Measurements from ENCODE around the gene COL23A1. TPM values are rescaled to one million over a fixed set of nuclear protein-coding genes. Genes with fewer than 3 reads are reported as not detected.
A peak's percentile ranks its signal among the peaks of the same experiment; 100 is the strongest.

Gene COL23A1
- total and polyA plus RNA-seq, 2 of the 13 experiments (the other 11 are each of a cell fraction or from before 2014, with no cell fraction given): not detected

DNA sequence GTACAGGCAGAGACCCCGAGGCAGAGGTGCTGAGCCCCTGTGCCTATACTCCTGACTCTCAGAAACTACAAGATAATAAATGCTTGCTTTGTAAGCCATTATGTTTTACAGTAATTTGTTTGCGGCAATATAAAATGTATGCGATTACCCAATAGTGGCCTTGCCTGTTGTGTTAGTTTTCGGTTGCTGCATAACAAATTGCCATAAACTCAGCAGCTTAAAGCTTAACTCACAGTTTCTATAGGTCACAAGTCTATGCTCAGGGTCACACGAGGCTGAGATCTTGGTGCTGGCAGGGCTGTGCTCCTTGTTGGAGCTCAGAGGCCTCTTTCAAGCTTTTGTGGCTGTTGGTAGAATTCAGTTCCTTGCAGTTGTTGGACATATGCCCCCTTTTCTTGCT lies 114.8 kb downstream of the COL23A1 start:
- no peak for FAIRE-seq
- Histone ChIP-seq H3K27me3 (ENCODE audit: control insufficient read depth in 1 of 2, insufficient read depth in 2 of 2, low read length in 2 of 2) (peaks cover 0 to 6% of the 10 kb centered on the region in 2 experiments; a peak in 2 of 5 replicates), H3K4me2 (ENCODE audit: low read depth, low read length) (no peak overlapping the region), H3K4me1 (ENCODE audit: insufficient read depth, low read length) (no peaks in the 10 kb centered on the region), H2AFZ (ENCODE audit: low read length) (no peak overlapping the region), H4K20me1 (ENCODE audit: insufficient read depth, low read length) (no peaks in the 10 kb centered on the region), H3K27ac (ENCODE audit: extremely low read length, insufficient read depth, low read length) (no peak overlapping the region), H3K9ac (ENCODE audit: insufficient read depth, low read depth, low read length) (no peak overlapping the region), H3K36me3 (replicated peaks in 1 of 2; ENCODE audit: control insufficient read depth in 1 of 2, insufficient read depth in 2 of 2, low read length in 2 of 2) (no peaks in the 10 kb centered on the region), H3K9me3 (ENCODE audit: low read length) (no peaks in the 10 kb centered on the region), H3K79me2 (ENCODE audit: insufficient read depth, low read length) (no peaks in the 10 kb centered on the region), H3K4me3 (replicated peaks in 1 of 3; ENCODE audit: insufficient read depth in 1 of 3, low read depth in 2 of 3, low read length in 3 of 3) (no peak overlapping the region)
- no peak for ATAC-seq
- TF ChIP-seq ZNF251 (CRISPR knock-in tag; IDR thresholded peaks at IDR 0.05) (no peak), CEBPB (IDR thresholded peaks at IDR 0.05; ENCODE audit: borderline replicate concordance, low read depth, low read length) (peak; percentile 15; the same call in 1 of the 2 replicates), ZNF446 (CRISPR knock-in tag; IDR thresholded peaks at IDR 0.05) (no peak), KLF11 (CRISPR knock-in tag; IDR thresholded peaks at IDR 0.05) (no peak), ZBTB1 (CRISPR knock-in tag; IDR thresholded peaks at IDR 0.05; ENCODE audit: borderline replicate concordance) (no peak), HOXA5 (CRISPR knock-in tag; IDR thresholded peaks at IDR 0.05) (no peak), ZNF761 (CRISPR knock-in tag; conservative IDR thresholded peaks at IDR 0.05) (no peak), ZNF547 (CRISPR knock-in tag; IDR thresholded peaks at IDR 0.05) (no peak)
- POLR2A ChIA-PET: no interaction called here
- CTCF ChIA-PET (ENCODE audit: low intra/inter-chr PET ratio, low total read pairs): no interaction called here
- intact Hi-C loops (cut with micrococcal nuclease; ENCODE audit: unreplicated experiment) (no loop called here), in situ Hi-C loops (cut with HindIII; ENCODE audit: extremely low pct_ligation_motif_present, low pct_unique_long_range_greater_than_20kb) (no loop called here)
- no TSS peak for BruUV-seq (replicated peaks)
- 38% methylated on average over 5 of the region's 5 CpGs for WGBS (ENCODE audit: low lambda C conversion rate)
- DNase-seq (ENCODE audit: low spot score): no peak

DNA sequence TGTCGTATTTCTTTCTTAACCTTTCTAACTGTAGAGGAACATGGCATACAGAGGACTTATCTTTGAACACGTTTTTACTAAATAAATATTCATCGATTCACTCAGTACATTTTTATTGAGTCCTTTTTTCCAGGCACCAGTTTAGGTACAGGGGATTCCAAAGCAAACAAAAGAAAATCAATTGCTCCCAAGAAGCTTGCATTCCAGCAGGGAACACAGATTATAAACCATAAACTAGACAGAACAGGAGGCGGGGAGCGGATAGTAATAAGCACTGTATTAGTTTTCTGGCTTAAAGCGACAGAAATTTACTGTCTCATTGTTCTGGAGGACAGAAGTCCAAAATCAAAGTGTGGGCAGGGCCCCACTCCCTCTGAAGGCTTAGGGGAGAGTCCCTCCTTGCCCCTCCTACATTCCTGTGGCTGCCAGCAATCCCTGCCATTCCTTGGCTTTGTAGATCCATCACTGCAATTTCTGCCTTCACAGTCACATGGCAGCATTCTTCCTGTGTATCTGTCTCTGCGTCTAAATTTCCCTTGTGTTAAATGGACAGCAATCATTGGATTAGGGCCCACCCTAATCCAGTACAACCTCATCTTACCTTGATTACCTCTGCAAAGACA lies 115.5 kb downstream of the COL23A1 start:
- Histone ChIP-seq H3K79me2 (ENCODE audit: insufficient read depth, low read length) (no peaks in the 10 kb centered on the region), H3K9ac (ENCODE audit: insufficient read depth, low read depth, low read length) (no peak overlapping the region), H3K36me3 (replicated peaks in 1 of 2; ENCODE audit: control insufficient read depth in 1 of 2, insufficient read depth in 2 of 2, low read length in 2 of 2) (no peaks in the 10 kb centered on the region), H3K4me3 (replicated peaks in 1 of 3; ENCODE audit: insufficient read depth in 1 of 3, low read depth in 2 of 3, low read length in 3 of 3) (no peak overlapping the region), H3K27ac (ENCODE audit: extremely low read length, insufficient read depth, low read length) (no peak overlapping the region), H3K4me1 (ENCODE audit: insufficient read depth, low read length) (no peaks in the 10 kb centered on the region), H3K9me3 (ENCODE audit: low read length) (no peaks in the 10 kb centered on the region), H4K20me1 (ENCODE audit: insufficient read depth, low read length) (no peaks in the 10 kb centered on the region), H3K4me2 (ENCODE audit: low read depth, low read length) (no peak overlapping the region), H3K27me3 (ENCODE audit: control insufficient read depth in 1 of 2, insufficient read depth in 2 of 2, low read length in 2 of 2) (peaks cover 0 to 12% of the 10 kb centered on the region in 2 experiments; a peak in 2 of 5 replicates), H2AFZ (ENCODE audit: low read length) (no peak overlapping the region)
- in situ Hi-C loops (cut with HindIII; ENCODE audit: extremely low pct_ligation_motif_present, low pct_unique_long_range_greater_than_20kb): no loop called here
- 24% methylated on average over 7 of the region's 7 CpGs for WGBS (ENCODE audit: low lambda C conversion rate)
- DNase-seq (ENCODE audit: low spot score) (no peak), FAIRE-seq (no peak), ATAC-seq (no peak)
- ChIA-PET POLR2A (no interaction called here), CTCF (ENCODE audit: low intra/inter-chr PET ratio, low total read pairs) (no interaction called here)
- intact Hi-C loops (cut with micrococcal nuclease; ENCODE audit: unreplicated experiment): no loop called here
- no TSS peak for BruUV-seq (replicated peaks)
- TF ChIP-seq, protein P1, sequence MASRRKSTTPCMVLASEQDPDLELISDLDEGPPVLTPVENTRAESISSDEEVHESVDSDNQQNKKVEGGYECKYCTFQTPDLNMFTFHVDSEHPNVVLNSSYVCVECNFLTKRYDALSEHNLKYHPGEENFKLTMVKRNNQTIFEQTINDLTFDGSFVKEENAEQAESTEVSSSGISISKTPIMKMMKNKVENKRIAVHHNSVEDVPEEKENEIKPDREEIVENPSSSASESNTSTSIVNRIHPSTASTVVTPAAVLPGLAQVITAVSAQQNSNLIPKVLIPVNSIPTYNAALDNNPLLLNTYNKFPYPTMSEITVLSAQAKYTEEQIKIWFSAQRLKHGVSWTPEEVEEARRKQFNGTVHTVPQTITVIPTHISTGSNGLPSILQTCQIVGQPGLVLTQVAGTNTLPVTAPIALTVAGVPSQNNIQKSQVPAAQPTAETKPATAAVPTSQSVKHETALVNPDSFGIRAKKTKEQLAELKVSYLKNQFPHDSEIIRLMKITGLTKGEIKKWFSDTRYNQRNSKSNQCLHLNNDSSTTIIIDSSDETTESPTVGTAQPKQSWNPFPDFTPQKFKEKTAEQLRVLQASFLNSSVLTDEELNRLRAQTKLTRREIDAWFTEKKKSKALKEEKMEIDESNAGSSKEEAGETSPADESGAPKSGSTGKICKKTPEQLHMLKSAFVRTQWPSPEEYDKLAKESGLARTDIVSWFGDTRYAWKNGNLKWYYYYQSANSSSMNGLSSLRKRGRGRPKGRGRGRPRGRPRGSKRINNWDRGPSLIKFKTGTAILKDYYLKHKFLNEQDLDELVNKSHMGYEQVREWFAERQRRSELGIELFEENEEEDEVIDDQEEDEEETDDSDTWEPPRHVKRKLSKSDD (CRISPR knock-in tag; IDR thresholded peaks at IDR 0.05; ENCODE audit: low read depth): no peak
- TF ChIP-seq ZNF160 (CRISPR knock-in tag; IDR thresholded peaks at IDR 0.05) (no peak), TAF1 (CRISPR knock-in tag; IDR thresholded peaks at IDR 0.05) (no peak), HDAC6 (IDR thresholded peaks at IDR 0.05; ENCODE audit: low read depth, low read length) (no peak), MAF1 (CRISPR knock-in tag; IDR thresholded peaks at IDR 0.05; ENCODE audit: borderline replicate concordance) (no peak), STAT5B (CRISPR knock-in tag; IDR thresholded peaks at IDR 0.05) (no peak)
